PFSK-1 (cell line): ENCODE data around the gene KCNK16.

Experiments
- FOXP2 ChIP-seq: optimal IDR thresholded peaks from 2 replicates; pipeline ENCODE3; 2011; ENCODE audit warnings: borderline replicate concordance, control low read depth, inconsistent platforms; ENCODE audit not compliant: insufficient read depth; ENCODE audit errors: extremely low read length, extremely low read depth
- POLR2AphosphoS5 ChIP-seq: IDR thresholded peaks from 2 replicates; pipeline ENCODE4 v1.6.1; 2012; ENCODE audit warnings: low read depth, mild to moderate bottlenecking, control low read depth, low read length, moderate library complexity
- REST ChIP-seq, 2 experiments: IDR thresholded peaks; 2 replicates each; pipeline versions ENCODE4 v1.6.1 to v1.8.0; 2011 to 2012; ENCODE audit warnings: low read depth in 2 of 2, low read length in 2 of 2, control low read depth in 1 of 2, inconsistent platforms in 1 of 2, mild to moderate bottlenecking in 1 of 2, moderate library complexity in 1 of 2; ENCODE audit not compliant: insufficient read depth in 1 of 2
- SIN3A ChIP-seq: IDR thresholded peaks from 2 replicates; pipeline ENCODE4 v1.6.1; 2012; ENCODE audit warnings: mild to moderate bottlenecking, low read length, moderate library complexity, borderline replicate concordance; ENCODE audit not compliant: insufficient read depth
- TAF1 ChIP-seq: IDR thresholded peaks from 2 replicates; pipeline ENCODE4 v1.6.1; 2012; ENCODE audit warnings: low read length, control low read depth, borderline replicate concordance; ENCODE audit not compliant: insufficient read depth

Gene KCNK16

DNA sequence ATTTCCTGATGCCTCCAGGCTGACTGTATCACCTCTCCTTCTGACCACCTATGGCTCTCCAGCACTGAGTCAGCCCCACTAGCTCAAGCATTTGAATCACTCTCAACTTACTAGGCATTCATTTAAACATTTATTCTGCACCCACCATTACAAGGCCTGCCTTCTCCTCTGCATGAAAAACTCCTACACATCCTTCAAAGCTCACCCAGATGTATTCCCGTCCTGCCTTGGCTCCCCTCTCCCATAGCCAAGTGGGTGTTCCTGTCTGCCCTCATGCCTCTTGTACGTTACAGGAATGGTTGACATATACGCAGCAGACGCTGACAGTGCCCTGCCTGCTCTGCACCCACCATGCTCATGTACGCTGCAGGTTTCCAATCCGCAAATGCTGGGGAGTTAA is 29.9 kb downstream of the KCNK16 start:
- no peak for TF ChIP-seq TAF1
- TF ChIP-seq POLR2AphosphoS5, result no peak
- no peak for TF ChIP-seq FOXP2
- TF ChIP-seq SIN3A, result no peak
- TF ChIP-seq REST (IDR thresholded peaks at IDR 0.05; ENCODE audit: insufficient read depth in 1 of 2, low read depth in 2 of 2, low read length in 2 of 2), result no peak

- no peak for TF ChIP-seq SIN3A
- TF ChIP-seq TAF1, result no peak
- no peak for TF ChIP-seq POLR2AphosphoS5
- TF ChIP-seq FOXP2, result no peak
- TF ChIP-seq REST (IDR thresholded peaks at IDR 0.05; ENCODE audit: insufficient read depth in 1 of 2, low read depth in 2 of 2, low read length in 2 of 2), result no peak
Observed at GRCh38 chr6:39289490-39289889, 33.0 kb downstream of the KCNK16 start.

- TF ChIP-seq TAF1 (no peak), FOXP2 (no peak), POLR2AphosphoS5 (no peak), SIN3A (no peak), REST (IDR thresholded peaks at IDR 0.05; ENCODE audit: insufficient read depth in 1 of 2, low read depth in 2 of 2, low read length in 2 of 2) (no peak)
Observed at GRCh38 chr6:39287601-39288000, 34.9 kb downstream of the KCNK16 start.

DNA sequence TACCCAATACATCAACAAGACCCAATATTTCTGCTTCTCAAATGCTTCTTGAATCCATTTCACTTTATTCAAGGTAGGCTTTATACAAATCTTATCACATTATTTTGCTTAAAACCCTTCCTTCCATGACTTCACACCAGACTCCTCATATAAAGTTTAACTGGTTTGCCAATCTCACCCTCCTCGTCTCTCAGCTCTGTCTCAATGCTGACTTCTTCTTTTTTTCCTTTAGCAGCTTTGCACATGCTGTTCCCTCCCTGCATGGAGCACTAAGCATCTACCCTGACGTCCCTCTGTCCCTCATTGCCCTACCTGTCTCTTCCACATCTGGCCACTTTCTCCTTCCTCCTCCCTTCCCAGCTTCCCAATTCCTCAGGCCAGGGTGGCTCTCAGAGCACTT is 39.7 kb downstream of the KCNK16 start:
- no peak for TF ChIP-seq FOXP2
- no peak for TF ChIP-seq REST (IDR thresholded peaks at IDR 0.05; ENCODE audit: insufficient read depth in 1 of 2, low read depth in 2 of 2, low read length in 2 of 2)
- no peak for TF ChIP-seq POLR2AphosphoS5
- TF ChIP-seq TAF1, result no peak
- no peak for TF ChIP-seq SIN3A

DNA sequence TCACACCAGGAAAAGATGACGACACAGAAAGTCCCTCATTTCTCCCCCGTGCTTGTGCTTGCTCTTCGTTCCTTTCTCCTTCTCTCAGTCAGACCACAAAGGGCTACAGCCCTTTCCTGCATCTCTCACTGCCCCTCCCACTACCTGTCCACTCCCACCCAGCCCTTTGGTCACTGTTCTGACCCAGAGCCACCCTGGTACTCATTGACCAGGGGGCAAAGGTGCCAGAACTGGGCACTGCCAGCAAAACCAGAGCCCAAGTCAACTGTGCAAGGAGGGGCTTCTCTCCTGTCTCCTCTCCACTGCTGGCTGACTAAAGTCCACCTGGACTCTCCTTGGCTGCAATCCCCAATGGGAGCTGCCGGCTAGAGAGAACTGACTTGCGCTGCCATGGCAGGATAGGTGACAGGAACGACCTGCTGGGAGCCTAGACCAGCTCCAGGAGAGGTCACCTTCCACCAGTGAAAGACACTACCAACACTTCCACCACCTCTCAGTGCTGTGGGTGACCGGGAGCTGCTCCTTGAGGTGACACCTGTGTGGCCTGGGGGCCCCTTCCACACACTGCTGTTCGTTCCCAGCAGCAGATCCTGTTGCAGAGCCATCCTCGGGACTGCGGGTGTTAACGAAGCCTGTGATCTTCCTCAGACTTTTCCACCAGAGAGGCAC is 41.1 kb downstream of the KCNK16 start:
- TF ChIP-seq REST (IDR thresholded peaks at IDR 0.05; ENCODE audit: insufficient read depth in 1 of 2, low read depth in 2 of 2, low read length in 2 of 2) (no peak), TAF1 (no peak), SIN3A (no peak), POLR2AphosphoS5 (no peak), FOXP2 (no peak)
